ENCODE measurements around the gene UQCR11.

Gene UQCR11

GRCh38 chr19:1563251-1563650 is 42.0 kb downstream of the UQCR11 start:
- no peak overlapping the region for H2AFZ ChIP-seq (ENCODE audit: low read depth, low read length)
- no peak overlapping the region for H3K27ac ChIP-seq (ENCODE audit: low read length)
- peaks cover 63% of the 10 kb centered on the region for H4K20me1 ChIP-seq (ENCODE audit: insufficient read depth, low read length)
- no peak for DNase-seq
- no peaks in the 10 kb centered on the region for H3K27me3 ChIP-seq (ENCODE audit: insufficient read depth, low read length, poor library complexity)
- H3K4me2 ChIP-seq (ENCODE audit: insufficient read depth, low read length) = no peak overlapping the region
- peaks cover 12% of the 10 kb centered on the region; the same call in 1 of the 2 replicates for H3K36me3 ChIP-seq (ENCODE audit: insufficient read depth, low read length)
- H3K4me3 ChIP-seq (ENCODE audit: low read depth in 1 of 2, low read length in 2 of 2) = no peak overlapping the region
- TF ChIP-seq CTCF (IDR thresholded peaks at IDR 0.05; ENCODE audit: borderline replicate concordance, extremely low read depth, low read length, poor library complexity, severe bottlenecking) = no peak
- no peak for TF ChIP-seq EZH2 (IDR thresholded peaks at IDR 0.05; ENCODE audit: borderline replicate concordance, low read depth, low read length, severe bottlenecking)
- H3K4me1 ChIP-seq (ENCODE audit: insufficient read depth, low read length) = peaks cover 21% of the 10 kb centered on the region
- peaks cover 79% of the 10 kb centered on the region for H3K79me2 ChIP-seq (ENCODE audit: insufficient read depth, low read length)
- ATAC-seq (ENCODE audit: insufficient read depth, low read depth) = no peak
- H3K9me3 ChIP-seq (ENCODE audit: insufficient read depth, low read length, severe bottlenecking) = no peaks in the 10 kb centered on the region
- no peak overlapping the region for H3K9ac ChIP-seq (ENCODE audit: low read depth, low read length)

GRCh38 chr19:1561236-1561842 is 43.9 kb downstream of the UQCR11 start:
- Histone ChIP-seq H3K4me2 (ENCODE audit: insufficient read depth, low read length) (no peak overlapping the region), H3K27ac (ENCODE audit: low read length) (no peak overlapping the region), H2AFZ (ENCODE audit: low read depth, low read length) (no peak overlapping the region), H3K79me2 (ENCODE audit: insufficient read depth, low read length) (peaks cover 71% of the 10 kb centered on the region), H3K27me3 (ENCODE audit: insufficient read depth, low read length, poor library complexity) (no peaks in the 10 kb centered on the region), H3K4me1 (ENCODE audit: insufficient read depth, low read length) (peaks cover 12% of the 10 kb centered on the region), H4K20me1 (ENCODE audit: insufficient read depth, low read length) (peaks cover 67% of the 10 kb centered on the region), H3K9ac (ENCODE audit: low read depth, low read length) (no peak overlapping the region), H3K9me3 (ENCODE audit: insufficient read depth, low read length, severe bottlenecking) (no peaks in the 10 kb centered on the region), H3K4me3 (ENCODE audit: low read depth in 1 of 2, low read length in 2 of 2) (no peak overlapping the region), H3K36me3 (ENCODE audit: insufficient read depth, low read length) (peaks cover 20% of the 10 kb centered on the region)
- no peak for TF ChIP-seq CTCF (IDR thresholded peaks at IDR 0.05; ENCODE audit: borderline replicate concordance, extremely low read depth, low read length, poor library complexity, severe bottlenecking)
- TF ChIP-seq EZH2 (IDR thresholded peaks at IDR 0.05; ENCODE audit: borderline replicate concordance, low read depth, low read length, severe bottlenecking) = no peak
- DNase-seq (no peak), ATAC-seq (ENCODE audit: insufficient read depth, low read depth) (no peak)

- Histone ChIP-seq H3K4me3 (ENCODE audit: low read depth in 1 of 2, low read length in 2 of 2) (no peak overlapping the region), H3K79me2 (ENCODE audit: insufficient read depth, low read length) (peaks cover 61% of the 10 kb centered on the region), H3K9ac (ENCODE audit: low read depth, low read length) (no peak overlapping the region), H3K27me3 (ENCODE audit: insufficient read depth, low read length, poor library complexity) (no peaks in the 10 kb centered on the region), H4K20me1 (ENCODE audit: insufficient read depth, low read length) (peaks cover 58% of the 10 kb centered on the region), H3K27ac (ENCODE audit: low read length) (no peak overlapping the region), H3K36me3 (ENCODE audit: insufficient read depth, low read length) (peaks cover 14% of the 10 kb centered on the region), H3K9me3 (ENCODE audit: insufficient read depth, low read length, severe bottlenecking) (no peaks in the 10 kb centered on the region), H3K4me2 (ENCODE audit: insufficient read depth, low read length) (no peak overlapping the region), H2AFZ (ENCODE audit: low read depth, low read length) (no peak overlapping the region), H3K4me1 (ENCODE audit: insufficient read depth, low read length) (peaks cover 2% of the 10 kb centered on the region)
- no peak for TF ChIP-seq EZH2 (IDR thresholded peaks at IDR 0.05; ENCODE audit: borderline replicate concordance, low read depth, low read length, severe bottlenecking)
- ATAC-seq (ENCODE audit: insufficient read depth, low read depth) (no peak), DNase-seq (no peak)
Measured at GRCh38 chr19:1560286-1560882, 44.9 kb downstream of the UQCR11 start.

GRCh38 chr19:1558552-1558951 is 46.7 kb downstream of the UQCR11 start:
- Histone ChIP-seq H3K4me3 (ENCODE audit: low read depth in 1 of 2, low read length in 2 of 2) (no peak overlapping the region), H3K27ac (ENCODE audit: low read length) (no peak overlapping the region), H3K4me2 (ENCODE audit: insufficient read depth, low read length) (no peak overlapping the region), H3K36me3 (ENCODE audit: insufficient read depth, low read length) (peaks cover 14% of the 10 kb centered on the region), H2AFZ (ENCODE audit: low read depth, low read length) (no peak overlapping the region), H3K79me2 (ENCODE audit: insufficient read depth, low read length) (peaks cover 43% of the 10 kb centered on the region), H3K9ac (ENCODE audit: low read depth, low read length) (no peak overlapping the region), H3K27me3 (ENCODE audit: insufficient read depth, low read length, poor library complexity) (no peaks in the 10 kb centered on the region), H4K20me1 (ENCODE audit: insufficient read depth, low read length) (peaks cover 48% of the 10 kb centered on the region), H3K4me1 (ENCODE audit: insufficient read depth, low read length) (no peaks in the 10 kb centered on the region), H3K9me3 (ENCODE audit: insufficient read depth, low read length, severe bottlenecking) (no peaks in the 10 kb centered on the region)
- TF ChIP-seq CTCF (IDR thresholded peaks at IDR 0.05; ENCODE audit: borderline replicate concordance, extremely low read depth, low read length, poor library complexity, severe bottlenecking) (no peak), EZH2 (IDR thresholded peaks at IDR 0.05; ENCODE audit: borderline replicate concordance, low read depth, low read length, severe bottlenecking) (no peak)
- ATAC-seq (ENCODE audit: insufficient read depth, low read depth) (no peak), DNase-seq (no peak)

Measured in DND-41 (cell line).